Measurements from ENCODE around the gene SAPCD1.
A peak's percentile ranks its signal among the peaks of the same experiment; 100 is the strongest.
"Not testable (repeated sequence)": the region's sequence is repeated elsewhere in the genome, so short reads cannot be mapped to it uniquely, and the experiment has no call there.

SAPCD1 gene

GRCh38 chr6:31791324-31792089 is 29.1 kb downstream of the SAPCD1 start:
- no peak overlapping the region for H3K4me3 ChIP-seq (ENCODE audit: low read length)

GRCh38 chr6:31792090-31792374 is 29.6 kb downstream of the SAPCD1 start:
- H3K27me3 ChIP-seq (replicated peaks; ENCODE audit: insufficient read depth, low read length), result no peaks in the 10 kb centered on the region
- DNase-seq, result no peak
- peaks cover 19% of the 10 kb centered on the region for H3K4me1 ChIP-seq (ENCODE audit: low read length)
- no peaks in the 10 kb centered on the region for H3K9me3 ChIP-seq (replicated peaks; ENCODE audit: insufficient read depth, low read length)
- no peaks in the 10 kb centered on the region; the same call in 1 of the 2 replicates for H3K36me3 ChIP-seq (replicated peaks; ENCODE audit: insufficient read depth, low read length)
- H3F3A ChIP-seq (ENCODE audit: insufficient read depth, low read length), result peaks cover 44% of the 10 kb centered on the region
- H3K27ac ChIP-seq (ENCODE audit: low read length), result peak overlapping the region; percentile 26; the same call in 1 of the 2 replicates
- H3K79me2 ChIP-seq (ENCODE audit: low read length), result peaks cover 67% of the 10 kb centered on the region
- H3K4me2 ChIP-seq (ENCODE audit: low read depth, low read length), result no peak overlapping the region
- H3K9me2 ChIP-seq (replicated peaks; ENCODE audit: insufficient read depth, low read length), result no peaks in the 10 kb centered on the region
- TF ChIP-seq CTCF (IDR thresholded peaks at IDR 0.05; ENCODE audit: low read length), result no peak
- TF ChIP-seq EZH2phosphoT487 (IDR thresholded peaks at IDR 0.05; ENCODE audit: low read length), result no peak
- TF ChIP-seq EZH2 (optimal IDR thresholded peaks at IDR 0.05; ENCODE audit: low read depth, low read length), result no peak
- no peaks in the 10 kb centered on the region for H4K20me1 ChIP-seq (ENCODE audit: insufficient read depth, low read length)
- no peak overlapping the region for H3K9ac ChIP-seq (ENCODE audit: low read length)
- H2AFZ ChIP-seq (ENCODE audit: low read length), result no peak overlapping the region
- no peak overlapping the region for H3K4me3 ChIP-seq (ENCODE audit: low read length)

More at GRCh38 chr6:31791324-31792089, 29.1 kb downstream of the SAPCD1 start:
- Histone ChIP-seq H3K9me3 (replicated peaks; ENCODE audit: insufficient read depth, low read length) (no peaks in the 10 kb centered on the region), H3K36me3 (replicated peaks; ENCODE audit: insufficient read depth, low read length) (no peaks in the 10 kb centered on the region; the same call in 1 of the 2 replicates), H4K20me1 (ENCODE audit: insufficient read depth, low read length) (no peaks in the 10 kb centered on the region), H2AFZ (ENCODE audit: low read length) (no peak overlapping the region), H3K27me3 (replicated peaks; ENCODE audit: insufficient read depth, low read length) (no peaks in the 10 kb centered on the region), H3K27ac (ENCODE audit: low read length) (peak overlapping the region; percentile 26; the same call in 1 of the 2 replicates), H3K79me2 (ENCODE audit: low read length) (peaks cover 72% of the 10 kb centered on the region), H3F3A (ENCODE audit: insufficient read depth, low read length) (peaks cover 38% of the 10 kb centered on the region), H3K4me1 (ENCODE audit: low read length) (peaks cover 19% of the 10 kb centered on the region), H3K4me2 (ENCODE audit: low read depth, low read length) (no peak overlapping the region), H3K9me2 (replicated peaks; ENCODE audit: insufficient read depth, low read length) (no peaks in the 10 kb centered on the region), H3K9ac (ENCODE audit: low read length) (no peak overlapping the region)
- TF ChIP-seq EZH2 (optimal IDR thresholded peaks at IDR 0.05; ENCODE audit: low read depth, low read length), result no peak
- peak; percentile 50 for TF ChIP-seq CTCF (IDR thresholded peaks at IDR 0.05; ENCODE audit: low read length)
- no peak for TF ChIP-seq EZH2phosphoT487 (IDR thresholded peaks at IDR 0.05; ENCODE audit: low read length)
- no peak for DNase-seq

GRCh38 chr6:31792761-31793171 is 30.3 kb downstream of the SAPCD1 start:
- DNase-seq, result no peak
- TF ChIP-seq EZH2 (optimal IDR thresholded peaks at IDR 0.05; ENCODE audit: low read depth, low read length) (no peak), CTCF (IDR thresholded peaks at IDR 0.05; ENCODE audit: low read length) (no peak), EZH2phosphoT487 (IDR thresholded peaks at IDR 0.05; ENCODE audit: low read length) (no peak)
- Histone ChIP-seq H3K4me1 (ENCODE audit: low read length) (peaks cover 19% of the 10 kb centered on the region), H3K36me3 (replicated peaks; ENCODE audit: insufficient read depth, low read length) (no peaks in the 10 kb centered on the region; the same call in 1 of the 2 replicates), H3K4me3 (ENCODE audit: low read length) (no peak overlapping the region), H3K79me2 (ENCODE audit: low read length) (peaks cover 60% of the 10 kb centered on the region), H3K27me3 (replicated peaks; ENCODE audit: insufficient read depth, low read length) (no peaks in the 10 kb centered on the region), H3K9me2 (replicated peaks; ENCODE audit: insufficient read depth, low read length) (no peaks in the 10 kb centered on the region), H3K4me2 (ENCODE audit: low read depth, low read length) (no peak overlapping the region), H3K9ac (ENCODE audit: low read length) (no peak overlapping the region), H2AFZ (ENCODE audit: low read length) (no peak overlapping the region), H3K27ac (ENCODE audit: low read length) (peak overlapping the region; percentile 10; the same call in 1 of the 2 replicates), H4K20me1 (ENCODE audit: insufficient read depth, low read length) (no peaks in the 10 kb centered on the region), H3K9me3 (replicated peaks; ENCODE audit: insufficient read depth, low read length) (no peaks in the 10 kb centered on the region), H3F3A (ENCODE audit: insufficient read depth, low read length) (peaks cover 49% of the 10 kb centered on the region)

- H3K27ac ChIP-seq (ENCODE audit: low read length), result peak overlapping the region; percentile 83; the same call in 1 of the 2 replicates
- H3K36me3 ChIP-seq (replicated peaks; ENCODE audit: insufficient read depth, low read length), result not testable (repeated sequence)
These were observed 31.4 kb downstream of the SAPCD1 start for GRCh38 chr6:31793927-31794245.

More at GRCh38 chr6:31793927-31794245, 31.4 kb downstream of the SAPCD1 start:
- peaks cover 52% of the 10 kb centered on the region for H3K79me2 ChIP-seq (ENCODE audit: low read length)
- not testable (repeated sequence) for H3K27me3 ChIP-seq (replicated peaks; ENCODE audit: insufficient read depth, low read length); H4K20me1 ChIP-seq (ENCODE audit: insufficient read depth, low read length); H3K9me2 ChIP-seq (replicated peaks; ENCODE audit: insufficient read depth, low read length); H2AFZ ChIP-seq (ENCODE audit: low read length); H3K9me3 ChIP-seq (replicated peaks; ENCODE audit: insufficient read depth, low read length); DNase-seq
- H3K4me1 ChIP-seq (ENCODE audit: low read length), result peaks cover 19% of the 10 kb centered on the region
- peak overlapping the region; percentile 84 for H3K4me2 ChIP-seq (ENCODE audit: low read depth, low read length)
- peaks cover 48% of the 10 kb centered on the region for H3F3A ChIP-seq (ENCODE audit: insufficient read depth, low read length)
- peak overlapping the region; percentile 100 for H3K4me3 ChIP-seq (ENCODE audit: low read length)
- H3K9ac ChIP-seq (ENCODE audit: low read length), result peak overlapping the region; percentile 100
